Measurements from ENCODE around the gene ADCY5.

- no peak for TF ChIP-seq CTCF (IDR thresholded peaks at IDR 0.05)
- no peak for TF ChIP-seq POLR2A (IDR thresholded peaks at IDR 0.05)
- no peak for TF ChIP-seq EP300 (IDR thresholded peaks at IDR 0.05)
Observed at GRCh38 chr3:123400169-123400568, 48.7 kb downstream of the ADCY5 start.
